Right atrium auricular region (tissue), 2 donors: Measurements from ENCODE around the gene HSPB2. TPM values are rescaled to one million over a fixed set of nuclear protein-coding genes. Genes with fewer than 3 reads are reported as not detected.
"Not testable (repeated sequence)": the region's sequence is repeated elsewhere in the genome, so short reads cannot be mapped to it uniquely, and the experiment has no call there.

ENCODE experiments used
- DNase-seq: peaks from one replicate; pipeline ENCODE4 v3.0.0-alpha.2; 2019; ENCODE audit warnings: low spot score
- H3K27ac ChIP-seq, 2 donors: fragments of 200-600 bp; sonication (generic); 1 replicate in 1 of 2; 2 replicates in 1 of 2; pipeline ENCODE4 v1.5.1; 2016 to 2019
- H3K27me3 ChIP-seq, 2 donors: fragments of 200-600 bp; sonication (generic); one replicate each; pipeline versions ENCODE4 v1.5.1 to v1.6.0; 2017 to 2019
- H3K36me3 ChIP-seq: fragments of 200-600 bp; sonication (generic); one replicate; pipeline ENCODE4 v1.5.1; 2016
- H3K4me1 ChIP-seq, 2 donors: fragments of 200-600 bp; sonication (generic); one replicate each; pipeline versions ENCODE4 v1.5.1 to v1.6.0; 2017 to 2019
- H3K4me3 ChIP-seq, 2 donors: fragments of 200-600 bp; sonication (generic); 1 replicate in 1 of 2; 2 replicates in 1 of 2; pipeline ENCODE4 v1.5.1; 2017 to 2019; ENCODE audit warnings: mild to moderate bottlenecking in 1 of 2, moderate library complexity in 1 of 2
- H3K9me3 ChIP-seq, 2 donors: fragments of 200-600 bp; sonication (generic); one replicate each; pipeline ENCODE4 v1.5.1; 2019
- total RNA-seq, 2 donors: library from RNA; depleted of rRNA; stranded (reverse); fragments of >200 nt; gene quantifications; one replicate each; pipeline ENCODE4 v1.1.0, GENCODE V29; 2016
- TF ChIP-seq, protein P1 (sequence below), 2 donors: fragments of 200-600 bp; sonication (generic); IDR thresholded peaks; one replicate each; pipeline ENCODE4 v1.5.1; 2019; ENCODE audit warnings: antibody characterized with exemption in 2 of 2

The HSPB2 gene
- total RNA-seq, 2 donors from 2014 or later = 5.5 to 13.0 TPM

DNA sequence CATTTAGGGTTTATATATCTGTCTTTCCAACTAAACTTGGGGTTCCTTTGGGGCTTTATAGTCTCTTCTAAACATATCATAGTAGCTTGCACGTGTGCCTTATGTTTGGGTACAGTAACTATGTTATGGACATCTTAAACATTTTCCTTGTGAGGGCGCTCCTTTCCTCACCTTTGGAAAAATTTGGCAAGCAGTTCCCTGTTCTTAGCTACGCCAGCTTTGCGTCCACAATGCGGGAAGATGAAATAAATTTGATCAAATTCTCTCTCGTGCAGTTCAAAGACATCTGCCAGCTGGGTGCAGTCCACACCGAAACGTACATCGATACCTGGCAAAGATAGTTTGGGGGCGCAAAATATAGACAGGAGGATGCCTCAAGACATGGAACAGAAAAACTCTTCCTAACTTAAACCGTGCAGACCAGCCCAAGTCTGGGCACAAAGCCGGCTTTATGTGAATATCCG is 34.1 kb upstream of the HSPB2 start:
- no peaks in the 10 kb centered on the region for H3K9me3 ChIP-seq
- H3K27ac ChIP-seq = peak overlapping the region; percentile 94 to 95
- DNase-seq = no peak
- no peaks in the 10 kb centered on the region for H3K36me3 ChIP-seq
- TF ChIP-seq, protein P1, sequence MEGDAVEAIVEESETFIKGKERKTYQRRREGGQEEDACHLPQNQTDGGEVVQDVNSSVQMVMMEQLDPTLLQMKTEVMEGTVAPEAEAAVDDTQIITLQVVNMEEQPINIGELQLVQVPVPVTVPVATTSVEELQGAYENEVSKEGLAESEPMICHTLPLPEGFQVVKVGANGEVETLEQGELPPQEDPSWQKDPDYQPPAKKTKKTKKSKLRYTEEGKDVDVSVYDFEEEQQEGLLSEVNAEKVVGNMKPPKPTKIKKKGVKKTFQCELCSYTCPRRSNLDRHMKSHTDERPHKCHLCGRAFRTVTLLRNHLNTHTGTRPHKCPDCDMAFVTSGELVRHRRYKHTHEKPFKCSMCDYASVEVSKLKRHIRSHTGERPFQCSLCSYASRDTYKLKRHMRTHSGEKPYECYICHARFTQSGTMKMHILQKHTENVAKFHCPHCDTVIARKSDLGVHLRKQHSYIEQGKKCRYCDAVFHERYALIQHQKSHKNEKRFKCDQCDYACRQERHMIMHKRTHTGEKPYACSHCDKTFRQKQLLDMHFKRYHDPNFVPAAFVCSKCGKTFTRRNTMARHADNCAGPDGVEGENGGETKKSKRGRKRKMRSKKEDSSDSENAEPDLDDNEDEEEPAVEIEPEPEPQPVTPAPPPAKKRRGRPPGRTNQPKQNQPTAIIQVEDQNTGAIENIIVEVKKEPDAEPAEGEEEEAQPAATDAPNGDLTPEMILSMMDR (IDR thresholded peaks at IDR 0.05) = no peak
- no peaks in the 10 kb centered on the region for H3K27me3 ChIP-seq
- H3K4me3 ChIP-seq = peak overlapping the region; percentile 58 to 69
- H3K4me1 ChIP-seq = peaks cover 0 to 14% of the 10 kb centered on the region in 2 donors

DNA sequence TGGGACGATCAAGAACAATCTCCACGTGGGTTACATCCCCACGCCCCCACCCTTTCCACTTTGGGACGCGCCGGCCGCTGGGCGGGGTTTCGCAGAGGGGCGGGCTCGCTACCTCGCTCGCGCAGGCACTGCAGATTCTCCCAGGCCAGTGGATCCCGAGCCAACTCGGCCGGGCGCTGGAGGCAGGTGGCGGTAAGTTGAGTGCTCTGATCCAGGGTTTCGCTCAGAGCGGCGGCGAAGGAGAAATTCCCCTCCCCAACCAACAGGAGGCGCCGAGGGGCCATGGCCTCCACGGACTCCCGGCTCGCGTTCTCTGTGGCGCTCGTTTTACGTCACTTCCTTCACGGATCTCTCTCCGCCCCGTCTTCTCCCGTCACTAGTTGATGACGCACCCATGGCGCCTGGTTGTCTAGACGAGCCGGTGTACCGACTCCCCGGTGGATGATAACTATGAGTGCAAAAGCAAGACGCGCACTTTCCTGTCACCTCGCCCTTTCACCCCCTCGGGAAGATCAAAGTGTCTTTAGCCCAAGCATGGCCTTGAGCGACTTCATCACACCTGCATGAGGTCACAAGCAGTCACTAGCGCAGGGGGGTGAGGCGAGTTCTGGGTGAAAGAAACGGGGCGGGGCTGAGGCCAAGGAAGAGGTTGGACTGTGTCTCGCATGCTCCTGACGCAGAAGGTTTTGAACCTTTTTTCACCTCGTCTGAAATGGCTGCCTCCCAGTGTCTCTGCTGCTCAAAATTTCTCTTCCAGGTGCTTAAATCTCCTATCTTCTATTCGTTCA is 33.5 kb upstream of the HSPB2 start, which contains the start of the genes CFAP68 and FDXACB1:
TSS of gene CFAP68 (plus strand) at position 693 of the 788 bp plus-strand sequence. CDS start at position 713, 20 bp downstream.
TSS of gene FDXACB1 (minus strand) at position 317 of the 788 bp plus-strand sequence. CDS start at position 284, 33 bp downstream.
- peak; percentile 99 for DNase-seq
- no peaks in the 10 kb centered on the region for H3K36me3 ChIP-seq
- TF ChIP-seq, protein P1 (IDR thresholded peaks at IDR 0.05) = peak; percentile 93 to 99
- H3K27ac ChIP-seq = peak within 1 kb of the TSS; percentile 94 to 95
- H3K27me3 ChIP-seq = no peaks in the 10 kb centered on the region
- H3K4me1 ChIP-seq = peaks cover 0 to 14% of the 10 kb centered on the region in 2 donors
- H3K9me3 ChIP-seq = no peaks in the 10 kb centered on the region
- H3K4me3 ChIP-seq = peak within 1 kb of the TSS; percentile 58 to 69

DNA sequence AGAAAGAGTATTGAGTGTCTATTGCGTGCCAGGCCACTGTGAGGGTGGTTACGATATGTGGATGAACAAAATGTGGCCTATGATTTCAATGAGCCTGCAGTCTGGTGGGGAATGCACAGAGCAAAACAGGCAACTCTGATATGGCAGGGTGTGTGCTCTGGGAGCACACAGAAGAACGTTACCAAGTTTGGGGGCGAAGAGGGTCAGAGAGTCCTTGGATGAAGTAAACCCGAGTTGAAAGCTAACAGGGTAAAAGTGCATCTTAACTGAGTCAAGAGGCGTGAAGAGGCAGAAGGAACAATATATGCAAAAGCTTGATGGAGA is 32.9 kb upstream of the HSPB2 start:
- Histone ChIP-seq H3K27ac (peak overlapping the region; percentile 94 to 95), H3K9me3 (no peaks in the 10 kb centered on the region), H3K4me1 (peaks cover 0 to 14% of the 10 kb centered on the region in 2 donors), H3K27me3 (no peaks in the 10 kb centered on the region), H3K4me3 (peak overlapping the region; percentile 58 to 69), H3K36me3 (no peaks in the 10 kb centered on the region)
- TF ChIP-seq, protein P1 (IDR thresholded peaks at IDR 0.05) = no peak
- DNase-seq = no peak

DNA sequence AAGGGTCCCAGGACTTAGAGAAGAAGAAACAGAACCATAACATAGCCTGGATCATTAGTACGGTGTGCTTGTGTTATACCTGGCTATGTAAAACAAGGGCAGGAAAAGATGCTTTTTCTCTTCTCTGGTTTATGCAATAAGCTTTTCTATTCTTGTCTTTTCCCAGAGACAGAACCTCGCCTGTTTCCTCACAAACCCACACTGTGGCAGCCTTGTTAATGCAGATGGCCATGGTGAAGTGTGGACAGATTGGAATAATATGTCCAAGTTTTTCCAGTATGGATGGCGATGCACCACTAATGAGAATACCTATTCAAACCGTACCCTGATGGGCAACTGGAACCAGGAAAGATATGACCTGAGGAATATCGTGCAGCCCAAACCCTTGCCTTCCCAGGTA is 30.3 kb upstream of the HSPB2 start:
- H3K27me3 ChIP-seq = no peaks in the 10 kb centered on the region
- DNase-seq = no peak
- H3K9me3 ChIP-seq = no peaks in the 10 kb centered on the region
- H3K4me3 ChIP-seq = no peak overlapping the region
- TF ChIP-seq, protein P1 (IDR thresholded peaks at IDR 0.05) = no peak
- no peak overlapping the region for H3K27ac ChIP-seq
- H3K36me3 ChIP-seq = no peaks in the 10 kb centered on the region
- peaks cover 0 to 14% of the 10 kb centered on the region in 2 donors for H3K4me1 ChIP-seq

DNA sequence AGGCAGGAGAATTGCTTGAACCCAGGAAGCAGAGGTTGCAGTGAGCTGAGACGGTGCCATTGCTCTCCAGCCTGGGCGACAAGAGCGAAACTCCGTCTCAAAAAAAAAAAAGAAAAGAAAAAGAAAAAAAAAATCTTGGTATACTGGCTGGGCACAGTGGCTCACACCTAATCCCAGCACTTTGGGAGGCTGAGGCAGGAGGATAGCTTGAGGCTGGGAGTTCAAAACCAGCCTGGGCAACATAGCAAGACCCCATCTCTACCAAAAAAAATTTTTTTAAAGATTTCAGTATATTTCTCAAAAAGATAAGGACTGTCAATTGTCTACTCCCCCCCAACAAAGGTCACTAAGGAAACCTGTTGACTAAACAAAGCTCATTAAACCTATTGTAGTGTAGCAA is 27.5 kb upstream of the HSPB2 start:
- not testable (repeated sequence) for DNase-seq, H3K36me3 ChIP-seq, H3K27ac ChIP-seq, H3K9me3 ChIP-seq, H3K27me3 ChIP-seq, H3K4me3 ChIP-seq, H3K4me1 ChIP-seq

DNA sequence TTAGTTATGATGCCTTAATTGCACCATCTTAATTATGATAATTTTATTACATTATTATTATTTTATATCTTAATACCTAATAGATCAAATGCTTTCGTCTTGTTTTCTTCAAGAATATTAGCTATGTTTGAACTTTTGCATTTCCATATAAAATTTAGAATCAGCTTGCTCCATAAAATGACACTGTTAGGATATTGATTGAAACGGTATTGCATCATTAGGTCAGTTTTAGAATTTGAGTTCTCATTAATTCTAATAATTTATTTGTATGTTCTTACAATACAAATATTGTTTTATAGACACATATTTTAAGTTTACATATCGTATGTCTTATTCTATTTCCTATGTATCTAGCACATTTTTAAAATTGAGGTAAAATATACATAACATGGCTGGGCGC is 26.5 kb upstream of the HSPB2 start:
- no peak for DNase-seq

More for the DNA sequence above, 26.5 kb upstream of the HSPB2 start:
- Histone ChIP-seq H3K27me3 (no peaks in the 10 kb centered on the region), H3K4me3 (no peak overlapping the region), H3K27ac (no peak overlapping the region), H3K9me3 (no peaks in the 10 kb centered on the region), H3K36me3 (no peaks in the 10 kb centered on the region), H3K4me1 (no peaks in the 10 kb centered on the region)
- TF ChIP-seq, protein P1 (IDR thresholded peaks at IDR 0.05) = no peak
